H1 (cell line): ENCODE measurements around the gene OR1I1. TPM values are rescaled to one million over a fixed set of nuclear protein-coding genes. Genes with fewer than 3 reads are reported as not detected.
A peak's percentile ranks its signal among the peaks of the same experiment; 100 is the strongest.

Experiments
- ATF2 ChIP-seq: IDR thresholded peaks from 2 replicates; pipeline ENCODE4 v1.6.1; 2012; ENCODE audit warnings: low read length, inconsistent platforms
- BACH1 ChIP-seq: IDR thresholded peaks from 2 replicates; pipeline ENCODE4 v1.6.1; 2012; ENCODE audit warnings: low read length, improper control_type of control experiment
- BCL11A ChIP-seq, 2 experiments: IDR thresholded peaks; one replicate each; pipeline ENCODE4 v1.6.1; 2011; ENCODE audit warnings: low read depth in 2 of 2, low read length in 2 of 2, mild to moderate bottlenecking in 2 of 2
- BRCA1 ChIP-seq: IDR thresholded peaks from 2 replicates; pipeline ENCODE4 v1.6.1; 2012; ENCODE audit warnings: low read depth, low read length, improper control_type of control experiment
- CHD1 ChIP-seq: IDR thresholded peaks from 2 replicates; pipeline ENCODE4 v1.6.1; 2012; ENCODE audit warnings: low read depth, low read length, improper control_type of control experiment
- CTCF ChIP-seq, 3 experiments: IDR thresholded peaks; 1 replicate in 2 of 3; 2 replicates in 1 of 3; pipeline versions ENCODE4 v1.5.1 to v1.6.1; 2011; ENCODE audit warnings: low read length in 3 of 3, mild to moderate bottlenecking in 3 of 3, inconsistent platforms in 2 of 3, low read depth in 1 of 3, moderate library complexity in 1 of 3; ENCODE audit not compliant: insufficient read depth in 1 of 3; ENCODE audit errors: control extremely low read depth in 1 of 3
- EGR1 ChIP-seq: IDR thresholded peaks from 2 replicates; pipeline ENCODE4 v1.6.1; 2011; ENCODE audit warnings: low read depth, low read length, borderline replicate concordance
- EZH2 ChIP-seq: fragments of 200-600 bp; sonication (generic); IDR thresholded peaks from 2 replicates; pipeline ENCODE4 v1.7.1; 2012; ENCODE audit warnings: low read depth, mild to moderate bottlenecking, moderate library complexity, low read length, inconsistent platforms; ENCODE audit not compliant: severe bottlenecking
- HDAC2 ChIP-seq, 2 experiments: fragments of 300-600 bp in 1 of 2; sonication (generic) in 1 of 2; IDR thresholded peaks; 2 replicates each; pipeline ENCODE4 v1.6.1; 2011 to 2012; ENCODE audit warnings: low read depth in 2 of 2, low read length in 2 of 2, mild to moderate bottlenecking in 2 of 2, moderate library complexity in 2 of 2, borderline replicate concordance in 1 of 2, inconsistent platforms in 1 of 2
- MAX ChIP-seq: IDR thresholded peaks from 2 replicates; pipeline ENCODE4 v1.6.1; 2012; ENCODE audit warnings: inconsistent platforms
- NRF1 ChIP-seq: IDR thresholded peaks from 2 replicates; pipeline ENCODE4 v1.6.1; 2011; ENCODE audit warnings: mild to moderate bottlenecking, low read depth, low read length, improper control_type of control experiment
- polyA plus RNA-seq, 7 experiments: library from polyadenylated mRNA; depleted of rRNA in 3 of 7; stranded (reverse) in 5 of 7; unstranded in 2 of 7; fragments of >200 nt in 5 of 7; fragments of 200-250 nt in 2 of 7; gene quantifications; 1 replicate in 5 of 7; 2 replicates in 1 of 7; 4 replicates in 1 of 7; pipeline versions ENCODE4 v1.2.1 to v1.2.3, GENCODE V29; 2011 to 2013; ENCODE audit warnings: missing spikeins in 2 of 7, mixed read lengths in 2 of 7
- total RNA-seq: library from RNA; stranded (reverse); fragmentation: NEBNext Ultra II Directional; extraction: Animal tissue kit (Norgen Biotek cat#: 25700); gene quantifications from 2 replicates; pipeline ENCODE4 v1.2.1, GENCODE V29; 2021

OR1I1 gene
- total and polyA plus RNA-seq, 2 of the 8 experiments (the other 6 are each of a cell fraction or from before 2014, with no cell fraction given) = not detected

- TF ChIP-seq CHD1 (no peak), BCL11A (IDR thresholded peaks at IDR 0.05; ENCODE audit: low read depth in 2 of 2, low read length in 2 of 2) (no peak), BACH1 (no peak), EGR1 (no peak), HDAC2 (IDR thresholded peaks at IDR 0.05; ENCODE audit: borderline replicate concordance in 1 of 2, low read depth in 2 of 2, low read length in 2 of 2) (no peak), EZH2 (no peak), CTCF (IDR thresholded peaks at IDR 0.05; ENCODE audit: control extremely low read depth in 1 of 3, insufficient read depth in 1 of 3, low read depth in 1 of 3, low read length in 3 of 3) (peak; percentile 56 to 87 (median 74)), NRF1 (no peak), BRCA1 (no peak), MAX (no peak), ATF2 (no peak)
- TF ChIP-seq, all 59 proteins: peak for 3
These were observed 19.6 kb downstream of the OR1I1 start (continued) for GRCh38 chr19:15101479-15102082.
